GM21360 (cell line): ENCODE results near the gene TXLNB.

ENCODE experiments used
- ATAC-seq: cut with Tn5 transposase; IDR thresholded peaks from one replicate; pipeline ENCODE4 v1.9.1; 2021; ENCODE audit warnings: mild to moderate bottlenecking, moderate library complexity; ENCODE audit not compliant: unreplicated experiment

The TXLNB gene

GRCh38 chr6:139291813-139292619 lies at the start of gene TXLNB:
TSS of gene TXLNB (minus strand) at chr6:139291998. CDS start at chr6:139288899, 3,099 bp downstream.
- ATAC-seq = peak; percentile 68

GRCh38 chr6:139341060-139341459 lies 49.3 kb upstream of the TXLNB start:
- no peak for ATAC-seq

GRCh38 chr6:139338795-139339194 lies 47.0 kb upstream of the TXLNB start:
- no peak for ATAC-seq

- no peak for ATAC-seq
Observed at GRCh38 chr6:139337830-139338229, 46.0 kb upstream of the TXLNB start.

- no peak for ATAC-seq
Observed at GRCh38 chr6:139337001-139337400, 45.2 kb upstream of the TXLNB start.

GRCh38 chr6:139336488-139336887 lies 44.7 kb upstream of the TXLNB start:
- peak; percentile 62 for ATAC-seq

- ATAC-seq = no peak
Observed at GRCh38 chr6:139335447-139336210, 43.8 kb upstream of the TXLNB start.

- no peak for ATAC-seq
Observed at GRCh38 chr6:139334806-139335446, 43.1 kb upstream of the TXLNB start.

GRCh38 chr6:139330826-139331500 lies 39.2 kb upstream of the TXLNB start:
- no peak for ATAC-seq

GRCh38 chr6:139330306-139330705 lies 38.5 kb upstream of the TXLNB start:
- no peak for ATAC-seq

GRCh38 chr6:139329224-139329623 lies 37.4 kb upstream of the TXLNB start:
- ATAC-seq = no peak

- ATAC-seq = peak; percentile 37
Observed at GRCh38 chr6:139327038-139327437, 35.2 kb upstream of the TXLNB start.

GRCh38 chr6:139325686-139326085 lies 33.9 kb upstream of the TXLNB start:
- ATAC-seq = no peak

GRCh38 chr6:139325125-139325524 lies 33.3 kb upstream of the TXLNB start:
- ATAC-seq = peak; percentile 42

- no peak for ATAC-seq
Observed at GRCh38 chr6:139324301-139324555, 32.4 kb upstream of the TXLNB start.

GRCh38 chr6:139323511-139324300 lies 31.9 kb upstream of the TXLNB start:
- no peak for ATAC-seq

- no peak for ATAC-seq
Observed at GRCh38 chr6:139320081-139320480, 28.3 kb upstream of the TXLNB start.

- ATAC-seq = no peak
Observed at GRCh38 chr6:139316622-139317317, 25.0 kb upstream of the TXLNB start.

GRCh38 chr6:139313784-139314545 lies 22.2 kb upstream of the TXLNB start:
- no peak for ATAC-seq
